Measurements from ENCODE around the gene KRT5. TPM values are rescaled to one million over a fixed set of nuclear protein-coding genes. Genes with fewer than 3 reads are reported as not detected.
"Not testable (repeated sequence)": the region's sequence is repeated elsewhere in the genome, so short reads cannot be mapped to it uniquely, and the experiment has no call there.

KRT5 gene
- total RNA-seq, 1 donor = under 0.01 TPM

GRCh38 chr12:52508211-52508610, 12.0 kb downstream of the KRT5 start:
- DNase-seq (ENCODE audit: low read depth) = no peak
- no peak overlapping the region for H3K4me3 ChIP-seq (ENCODE audit: low read depth, low read length)
- TF ChIP-seq, protein P1, sequence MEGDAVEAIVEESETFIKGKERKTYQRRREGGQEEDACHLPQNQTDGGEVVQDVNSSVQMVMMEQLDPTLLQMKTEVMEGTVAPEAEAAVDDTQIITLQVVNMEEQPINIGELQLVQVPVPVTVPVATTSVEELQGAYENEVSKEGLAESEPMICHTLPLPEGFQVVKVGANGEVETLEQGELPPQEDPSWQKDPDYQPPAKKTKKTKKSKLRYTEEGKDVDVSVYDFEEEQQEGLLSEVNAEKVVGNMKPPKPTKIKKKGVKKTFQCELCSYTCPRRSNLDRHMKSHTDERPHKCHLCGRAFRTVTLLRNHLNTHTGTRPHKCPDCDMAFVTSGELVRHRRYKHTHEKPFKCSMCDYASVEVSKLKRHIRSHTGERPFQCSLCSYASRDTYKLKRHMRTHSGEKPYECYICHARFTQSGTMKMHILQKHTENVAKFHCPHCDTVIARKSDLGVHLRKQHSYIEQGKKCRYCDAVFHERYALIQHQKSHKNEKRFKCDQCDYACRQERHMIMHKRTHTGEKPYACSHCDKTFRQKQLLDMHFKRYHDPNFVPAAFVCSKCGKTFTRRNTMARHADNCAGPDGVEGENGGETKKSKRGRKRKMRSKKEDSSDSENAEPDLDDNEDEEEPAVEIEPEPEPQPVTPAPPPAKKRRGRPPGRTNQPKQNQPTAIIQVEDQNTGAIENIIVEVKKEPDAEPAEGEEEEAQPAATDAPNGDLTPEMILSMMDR (IDR thresholded peaks at IDR 0.05; ENCODE audit: insufficient read depth, low read depth, low read length) = no peak

- DNase-seq (ENCODE audit: low read depth) = peak; percentile 74
- TF ChIP-seq, protein P1 (IDR thresholded peaks at IDR 0.05; ENCODE audit: insufficient read depth, low read depth, low read length) = peak; percentile 71
- no peak overlapping the region for H3K4me3 ChIP-seq (ENCODE audit: low read depth, low read length)
Observed at GRCh38 chr12:52506858-52507715, 13.1 kb downstream of the KRT5 start.

DNA sequence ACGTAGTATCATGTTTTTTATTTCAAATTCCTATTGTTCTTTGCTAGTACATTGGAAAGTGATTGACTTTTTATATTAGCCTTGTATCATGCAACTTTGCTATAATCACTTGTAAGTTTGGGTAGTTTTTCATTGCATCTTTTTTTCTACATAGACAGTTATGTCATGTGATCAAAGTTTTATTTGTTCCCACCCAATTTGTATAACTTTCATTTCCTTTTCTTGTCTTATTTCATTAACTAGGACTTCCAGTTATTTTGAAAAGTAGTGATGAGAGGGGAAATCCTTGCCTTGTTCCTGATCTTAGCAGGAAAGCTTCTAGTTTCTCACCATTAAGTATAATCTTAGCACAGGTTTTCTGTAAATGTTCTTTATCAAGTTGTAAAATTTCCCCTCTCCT, 17.3 kb downstream of the KRT5 start:
- no peak for DNase-seq (ENCODE audit: low read depth)
- no peak overlapping the region for H3K4me3 ChIP-seq (ENCODE audit: low read depth, low read length)
- TF ChIP-seq, protein P1 (IDR thresholded peaks at IDR 0.05; ENCODE audit: insufficient read depth, low read depth, low read length) = no peak

DNA sequence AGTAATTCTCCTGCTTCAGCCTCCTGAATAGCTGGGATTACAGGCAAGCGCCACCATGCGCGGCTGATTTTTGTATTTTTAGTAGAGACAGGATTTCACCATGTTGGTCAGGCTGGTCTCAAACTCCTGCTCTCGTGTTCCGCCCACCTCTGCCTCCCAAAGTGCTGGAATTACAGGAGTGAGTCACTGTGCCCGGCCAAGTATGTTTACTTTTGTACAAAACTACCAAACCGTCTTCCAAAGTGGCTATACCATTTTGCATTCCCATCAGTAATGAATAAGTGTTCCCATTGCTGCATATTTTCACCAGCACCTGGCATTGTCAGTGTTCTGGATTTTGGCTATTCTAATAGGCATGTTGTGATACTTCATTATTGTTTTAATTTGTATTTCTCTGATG, 18.7 kb downstream of the KRT5 start:
- H3K4me3 ChIP-seq (ENCODE audit: low read depth, low read length) = no peak overlapping the region
- TF ChIP-seq, protein P1 (IDR thresholded peaks at IDR 0.05; ENCODE audit: insufficient read depth, low read depth, low read length) = no peak
- no peak for DNase-seq (ENCODE audit: low read depth)

DNA sequence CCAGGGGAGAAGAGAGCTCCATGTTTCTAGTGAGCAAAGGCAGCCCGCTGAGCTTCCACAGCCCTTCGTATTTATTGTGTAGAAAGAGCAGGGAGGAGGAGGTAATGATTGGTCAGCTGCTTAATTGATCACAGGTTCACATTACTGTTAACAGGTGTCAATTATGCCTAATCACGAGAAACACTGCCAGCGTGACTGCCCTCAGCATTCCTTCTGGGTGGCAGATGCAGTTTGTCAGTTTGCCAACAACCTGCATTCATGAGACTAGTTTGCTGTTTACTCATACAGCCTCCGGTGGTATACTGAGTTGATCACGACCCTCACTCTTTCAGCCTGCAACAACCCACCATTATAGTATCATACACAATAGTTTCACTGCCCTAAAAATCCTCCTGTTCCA, 19.6 kb downstream of the KRT5 start:
- H3K4me3 ChIP-seq (ENCODE audit: low read depth, low read length); DNase-seq (ENCODE audit: low read depth): not testable (repeated sequence)

DNA sequence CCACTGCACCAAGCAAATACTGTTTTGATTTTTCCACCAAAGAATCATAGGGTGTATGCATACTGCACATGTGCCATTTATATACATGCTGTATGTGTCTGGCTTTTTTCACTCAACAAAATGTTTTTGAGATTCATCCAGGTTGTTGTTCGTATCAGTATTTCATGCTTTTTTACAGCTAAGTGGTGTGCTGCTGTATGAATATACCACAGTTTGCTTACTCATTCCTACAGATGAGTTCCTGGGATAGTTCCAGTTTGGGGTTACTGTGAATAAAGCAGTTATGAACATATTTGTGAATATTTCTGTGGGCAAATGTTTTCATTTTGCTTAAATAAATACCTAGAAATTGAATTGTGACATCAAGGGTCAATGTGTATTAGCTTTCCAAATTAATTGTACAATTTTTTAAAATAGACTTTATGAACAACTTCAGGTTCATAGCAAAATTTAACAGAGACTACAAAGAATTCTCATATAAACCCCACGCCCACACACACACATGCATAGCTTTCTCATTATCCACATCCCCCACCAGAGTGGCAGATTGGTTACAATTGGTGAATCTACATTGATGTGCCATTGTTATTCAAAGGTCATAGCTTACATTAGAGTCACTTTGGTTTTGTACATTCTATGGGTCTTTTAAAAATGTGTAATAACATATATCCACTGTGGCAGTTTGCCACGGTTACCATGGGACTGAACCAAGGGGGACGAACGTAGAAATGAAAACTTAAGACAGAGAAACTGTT, 20.2 kb downstream of the KRT5 start:
- H3K4me3 ChIP-seq (ENCODE audit: low read depth, low read length) = no peak overlapping the region
- DNase-seq (ENCODE audit: low read depth) = no peak
- TF ChIP-seq, protein P1 (IDR thresholded peaks at IDR 0.05; ENCODE audit: insufficient read depth, low read depth, low read length) = no peak

DNA sequence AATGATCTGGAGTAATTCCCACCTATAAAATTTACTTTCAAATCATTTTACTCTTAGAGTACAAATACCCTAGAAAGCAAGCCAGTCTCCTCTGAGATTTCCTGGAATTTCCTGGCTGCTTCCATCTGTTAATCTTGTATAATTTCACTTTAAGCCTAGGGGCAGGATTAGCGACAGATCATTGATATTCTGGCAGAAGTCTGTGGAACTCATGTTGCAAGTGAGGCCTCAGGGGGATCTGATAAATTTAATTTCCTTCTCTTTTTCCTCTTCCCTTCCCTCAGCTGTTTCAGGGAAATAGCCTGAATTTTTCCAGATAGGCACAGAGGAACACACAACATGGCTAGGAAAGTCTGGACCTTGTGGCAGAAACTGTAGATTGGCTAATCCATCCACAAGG, 21.2 kb downstream of the KRT5 start:
- TF ChIP-seq, protein P1 (IDR thresholded peaks at IDR 0.05; ENCODE audit: insufficient read depth, low read depth, low read length) = no peak
- DNase-seq (ENCODE audit: low read depth) = no peak
- H3K4me3 ChIP-seq (ENCODE audit: low read depth, low read length) = no peak overlapping the region

All from fibroblast of villous mesenchyme (primary cell).